ENCODE results near the gene PCCA. TPM values are rescaled to one million over a fixed set of nuclear protein-coding genes. Genes with fewer than 3 reads are reported as not detected.

Gene PCCA
- total RNA-seq, 1 experiment from 2014 or later = 39.9 TPM

GRCh38 chr13:100394005-100394695 is 305.3 kb downstream of the PCCA start:
- Mint-ChIP-seq H3K9me3 (ENCODE audit: unreplicated experiment) (no peaks in the 10 kb centered on the region), H3K4me1 (ENCODE audit: low read depth, unreplicated experiment) (no peaks in the 10 kb centered on the region), H3K4me3 (ENCODE audit: unreplicated experiment) (no peak overlapping the region), H3K27ac (ENCODE audit: unreplicated experiment) (no peak overlapping the region), H3K36me3 (ENCODE audit: insufficient read depth, unreplicated experiment) (peaks cover 7% of the 10 kb centered on the region), H3K27me3 (ENCODE audit: insufficient read depth, unreplicated experiment) (no peaks in the 10 kb centered on the region)
- Histone ChIP-seq H3K4me1 (peaks cover 16% of the 10 kb centered on the region), H3K4me3 (ENCODE audit: low read depth, low read length) (no peak overlapping the region), H3K9me3 (no peaks in the 10 kb centered on the region; the same call in 1 of the 2 replicates), H3K27me3 (replicated peaks; ENCODE audit: control insufficient read depth, insufficient read depth, low read length) (no peaks in the 10 kb centered on the region), H3K36me3 (ENCODE audit: control insufficient read depth, insufficient read depth, low read length) (no peaks in the 10 kb centered on the region; the same call in 1 of the 2 replicates)
- intact Hi-C loops (cut with micrococcal nuclease; ENCODE audit: unreplicated experiment) = no loop called here
- no TSS peak for BruUV-seq (replicated peaks)
- CTCF ChIA-PET = interaction anchor here (0.6 kb wide), 1 partner anchor 1057 kb away, joined by 4 read pairs; no protein-coding TSS in a partner anchor
- POLR2A ChIA-PET = no interaction called here
- no peak for DNase-seq
- TF ChIP-seq, protein P1, sequence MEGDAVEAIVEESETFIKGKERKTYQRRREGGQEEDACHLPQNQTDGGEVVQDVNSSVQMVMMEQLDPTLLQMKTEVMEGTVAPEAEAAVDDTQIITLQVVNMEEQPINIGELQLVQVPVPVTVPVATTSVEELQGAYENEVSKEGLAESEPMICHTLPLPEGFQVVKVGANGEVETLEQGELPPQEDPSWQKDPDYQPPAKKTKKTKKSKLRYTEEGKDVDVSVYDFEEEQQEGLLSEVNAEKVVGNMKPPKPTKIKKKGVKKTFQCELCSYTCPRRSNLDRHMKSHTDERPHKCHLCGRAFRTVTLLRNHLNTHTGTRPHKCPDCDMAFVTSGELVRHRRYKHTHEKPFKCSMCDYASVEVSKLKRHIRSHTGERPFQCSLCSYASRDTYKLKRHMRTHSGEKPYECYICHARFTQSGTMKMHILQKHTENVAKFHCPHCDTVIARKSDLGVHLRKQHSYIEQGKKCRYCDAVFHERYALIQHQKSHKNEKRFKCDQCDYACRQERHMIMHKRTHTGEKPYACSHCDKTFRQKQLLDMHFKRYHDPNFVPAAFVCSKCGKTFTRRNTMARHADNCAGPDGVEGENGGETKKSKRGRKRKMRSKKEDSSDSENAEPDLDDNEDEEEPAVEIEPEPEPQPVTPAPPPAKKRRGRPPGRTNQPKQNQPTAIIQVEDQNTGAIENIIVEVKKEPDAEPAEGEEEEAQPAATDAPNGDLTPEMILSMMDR (IDR thresholded peaks at IDR 0.05; ENCODE audit: insufficient read depth in 1 of 2, low read depth in 1 of 2, low read length in 1 of 2, severe bottlenecking in 1 of 2, unreplicated experiment in 1 of 2) = no peak

- DNase-seq = no peak
- POLR2A ChIA-PET = no interaction called here
- CTCF ChIA-PET = no interaction called here
- no peaks in the 10 kb centered on the region for H3K4me1 Mint-ChIP-seq (ENCODE audit: low read depth, unreplicated experiment)
- H3K27me3 ChIP-seq (replicated peaks; ENCODE audit: control insufficient read depth, insufficient read depth, low read length) = no peaks in the 10 kb centered on the region
- H3K4me1 ChIP-seq = peaks cover 16% of the 10 kb centered on the region
- no peaks in the 10 kb centered on the region; the same call in 1 of the 2 replicates for H3K36me3 ChIP-seq (ENCODE audit: control insufficient read depth, insufficient read depth, low read length)
- H3K4me3 Mint-ChIP-seq (ENCODE audit: unreplicated experiment) = no peak overlapping the region
- no peak overlapping the region for H3K4me3 ChIP-seq (ENCODE audit: low read depth, low read length)
- no peak overlapping the region for H3K27ac Mint-ChIP-seq (ENCODE audit: unreplicated experiment)
- no peaks in the 10 kb centered on the region; the same call in 1 of the 2 replicates for H3K9me3 ChIP-seq
- TF ChIP-seq, protein P1 (IDR thresholded peaks at IDR 0.05; ENCODE audit: insufficient read depth in 1 of 2, low read depth in 1 of 2, low read length in 1 of 2, severe bottlenecking in 1 of 2, unreplicated experiment in 1 of 2) = no peak
- H3K9me3 Mint-ChIP-seq (ENCODE audit: unreplicated experiment) = no peaks in the 10 kb centered on the region
- peaks cover 7% of the 10 kb centered on the region for H3K36me3 Mint-ChIP-seq (ENCODE audit: insufficient read depth, unreplicated experiment)
- intact Hi-C loops (cut with micrococcal nuclease; ENCODE audit: unreplicated experiment) = no loop called here
- no peaks in the 10 kb centered on the region for H3K27me3 Mint-ChIP-seq (ENCODE audit: insufficient read depth, unreplicated experiment)
- BruUV-seq (replicated peaks) = no TSS peak
Measured at GRCh38 chr13:100395698-100396373, 306.9 kb downstream of the PCCA start.

DNA sequence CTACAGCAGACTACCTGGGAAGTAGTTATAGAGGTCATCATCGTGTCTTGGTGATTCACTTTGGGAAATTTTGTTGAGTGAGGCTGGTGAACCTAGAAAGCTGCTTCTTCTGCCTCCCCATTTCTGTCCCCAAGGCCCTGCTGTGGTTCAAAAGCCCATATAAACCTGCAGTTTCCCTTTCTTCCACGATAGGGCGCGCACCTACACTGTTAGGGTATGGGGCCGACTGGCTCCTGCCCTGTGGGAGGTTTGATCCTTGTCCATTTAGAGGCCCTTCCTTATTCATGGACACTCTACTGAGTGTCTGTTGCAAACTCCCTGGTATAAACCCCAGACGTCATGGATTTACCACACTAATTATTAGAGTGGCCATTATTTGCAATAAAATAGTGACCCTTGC is 307.9 kb downstream of the PCCA start:
- no peaks in the 10 kb centered on the region; the same call in 1 of the 2 replicates for H3K9me3 ChIP-seq
- BruUV-seq (replicated peaks) = no TSS peak
- no peak overlapping the region for H3K4me3 Mint-ChIP-seq (ENCODE audit: unreplicated experiment)
- TF ChIP-seq, protein P1 (IDR thresholded peaks at IDR 0.05; ENCODE audit: insufficient read depth in 1 of 2, low read depth in 1 of 2, low read length in 1 of 2, severe bottlenecking in 1 of 2, unreplicated experiment in 1 of 2) = no peak
- no peaks in the 10 kb centered on the region for H3K9me3 Mint-ChIP-seq (ENCODE audit: unreplicated experiment)
- no peak overlapping the region for H3K4me3 ChIP-seq (ENCODE audit: low read depth, low read length)
- DNase-seq = no peak
- POLR2A ChIA-PET = no interaction called here
- peaks cover 7% of the 10 kb centered on the region for H3K36me3 Mint-ChIP-seq (ENCODE audit: insufficient read depth, unreplicated experiment)
- no peaks in the 10 kb centered on the region for H3K36me3 ChIP-seq (ENCODE audit: control insufficient read depth, insufficient read depth, low read length)
- CTCF ChIA-PET = no interaction called here
- intact Hi-C loops (cut with micrococcal nuclease; ENCODE audit: unreplicated experiment) = no loop called here
- H3K4me1 Mint-ChIP-seq (ENCODE audit: low read depth, unreplicated experiment) = no peaks in the 10 kb centered on the region
- H3K4me1 ChIP-seq = peaks cover 14% of the 10 kb centered on the region
- no peaks in the 10 kb centered on the region for H3K27me3 ChIP-seq (replicated peaks; ENCODE audit: control insufficient read depth, insufficient read depth, low read length)
- H3K27me3 Mint-ChIP-seq (ENCODE audit: insufficient read depth, unreplicated experiment) = no peaks in the 10 kb centered on the region
- no peak overlapping the region for H3K27ac Mint-ChIP-seq (ENCODE audit: unreplicated experiment)
